ELF-1 (cell line): ENCODE data around the gene LRRC32.
"Not testable (repeated sequence)": the region's sequence is repeated elsewhere in the genome, so short reads cannot be mapped to it uniquely, and the experiment has no call there.

Source experiments
- DNase-seq: peaks from one replicate; pipeline ENCODE4 v3.0.0-alpha.2; 2016; ENCODE audit warnings: low read depth, low spot score

The LRRC32 gene

DNA sequence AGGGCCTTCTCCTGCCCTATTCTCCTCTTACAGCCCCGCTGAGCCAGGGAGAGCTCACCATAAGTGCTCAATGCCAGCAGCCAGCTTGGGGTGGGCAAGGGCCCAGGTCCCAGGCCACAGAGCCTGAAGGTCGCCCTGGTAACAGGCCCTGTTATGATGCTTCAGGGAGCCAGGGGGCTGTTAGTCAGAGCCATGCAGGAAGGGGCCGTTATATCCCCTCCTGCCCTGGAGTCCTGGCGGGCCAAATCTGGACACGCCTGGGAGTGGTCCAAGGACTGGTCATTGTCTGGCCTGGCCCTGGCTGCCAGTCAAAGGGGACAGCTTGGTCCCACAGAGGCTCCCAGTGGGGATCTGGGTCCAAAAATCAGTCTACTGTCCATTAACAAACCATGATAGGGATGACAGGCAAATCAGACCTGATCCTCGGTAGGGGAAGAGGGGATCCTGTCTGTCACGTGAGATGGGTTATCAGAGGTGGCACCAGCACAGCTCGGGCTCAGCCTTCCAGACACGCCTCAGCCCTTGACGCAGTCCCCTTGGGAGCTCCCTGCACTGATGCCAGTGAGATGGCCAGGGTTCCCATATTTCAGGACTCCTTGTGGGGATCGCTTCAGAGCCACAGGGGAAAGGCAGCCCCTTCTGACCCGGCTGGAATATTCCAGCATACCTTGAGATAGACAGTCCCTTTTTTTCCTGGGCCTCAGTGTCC lies 55.9 kb downstream of the LRRC32 start:
- peak; percentile 43 for DNase-seq

DNA sequence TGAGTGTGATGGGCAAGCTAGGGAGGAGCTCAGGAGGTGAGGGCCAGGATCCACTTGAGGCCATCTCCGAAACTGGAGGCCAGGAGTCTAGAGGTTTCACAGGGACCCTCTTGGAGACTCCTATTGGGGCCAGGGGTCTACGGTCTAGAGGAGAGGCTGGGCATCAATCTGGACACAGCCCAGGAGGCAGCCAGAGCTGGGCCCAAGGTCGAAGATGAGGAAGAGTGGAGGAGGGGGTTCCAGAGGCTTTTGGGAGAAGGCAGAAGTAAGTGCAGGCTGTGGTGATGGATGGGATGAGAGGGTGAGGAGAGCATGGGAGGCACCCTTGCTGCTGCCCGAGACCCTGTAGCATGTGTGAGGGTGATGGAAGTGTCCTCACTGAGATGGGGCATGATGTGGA lies 56.6 kb downstream of the LRRC32 start:
- no peak for DNase-seq

DNA sequence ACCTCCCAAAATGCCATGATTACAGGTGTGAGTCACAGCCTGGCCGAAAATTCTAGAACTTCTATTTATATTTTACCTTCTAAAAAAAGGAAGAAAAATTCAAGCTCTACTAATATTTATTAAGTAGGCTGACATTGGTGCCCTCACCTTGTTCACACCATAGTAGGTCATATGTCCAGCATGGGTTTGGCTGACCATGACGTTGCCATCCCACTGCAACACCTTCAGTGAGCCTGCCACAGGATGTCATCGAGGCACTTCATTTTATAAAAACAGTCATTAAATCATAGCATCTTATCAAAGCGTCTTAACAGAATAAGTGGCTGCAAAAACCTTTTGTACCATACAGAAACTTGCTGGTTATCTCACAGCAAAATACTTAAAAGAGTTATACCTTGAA lies 58.3 kb downstream of the LRRC32 start:
- DNase-seq, result no peak

DNA sequence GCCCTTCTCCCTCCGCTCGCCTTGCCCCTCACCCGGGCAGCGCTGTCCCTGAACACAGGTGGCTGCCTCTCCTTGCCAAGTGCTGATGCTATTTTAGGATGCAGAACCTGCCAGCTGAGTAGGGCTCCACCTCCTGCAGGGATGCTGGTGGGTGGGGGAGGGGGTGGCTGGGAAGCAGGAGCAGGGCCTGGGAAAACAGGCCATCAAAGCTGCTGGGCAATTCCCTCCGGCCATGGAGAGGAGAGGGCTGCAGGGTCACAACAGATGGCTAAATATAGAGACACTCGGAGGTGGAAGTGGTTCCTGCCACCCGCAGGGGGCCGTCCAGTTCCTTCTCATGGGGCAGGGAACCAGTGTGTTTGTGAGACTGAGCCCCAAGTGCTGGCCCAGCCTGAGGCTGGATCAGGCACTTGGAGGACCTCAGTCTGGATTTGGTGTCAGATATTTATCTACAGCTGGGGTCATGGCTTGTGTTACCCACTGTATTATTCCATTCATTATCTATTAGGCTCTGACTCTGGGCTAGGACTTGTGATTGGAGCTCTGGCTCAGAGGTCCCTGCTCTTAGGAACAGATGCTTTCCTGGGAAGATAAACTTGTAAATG lies 59.6 kb downstream of the LRRC32 start:
- DNase-seq, result peak; percentile 87

DNA sequence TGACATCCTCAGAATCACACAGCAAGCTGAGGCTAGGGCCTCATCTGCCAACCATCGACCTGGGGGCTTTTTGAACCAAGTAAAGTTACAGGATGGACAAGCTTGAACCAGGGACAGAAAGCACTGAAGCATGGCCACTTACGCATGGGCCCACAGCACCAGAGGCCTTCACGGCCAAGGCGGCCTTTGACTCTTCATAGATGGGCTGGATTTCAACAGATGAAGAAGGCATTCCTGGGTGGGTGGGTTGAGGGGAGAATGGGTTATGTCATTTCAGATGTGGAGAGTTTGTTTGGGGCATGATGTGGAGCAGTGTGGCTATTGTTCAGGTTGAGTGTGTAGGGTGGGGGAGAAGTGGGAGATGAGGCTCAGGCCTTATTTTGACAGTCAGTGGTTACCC lies 60.2 kb downstream of the LRRC32 start:
- no peak for DNase-seq

DNA sequence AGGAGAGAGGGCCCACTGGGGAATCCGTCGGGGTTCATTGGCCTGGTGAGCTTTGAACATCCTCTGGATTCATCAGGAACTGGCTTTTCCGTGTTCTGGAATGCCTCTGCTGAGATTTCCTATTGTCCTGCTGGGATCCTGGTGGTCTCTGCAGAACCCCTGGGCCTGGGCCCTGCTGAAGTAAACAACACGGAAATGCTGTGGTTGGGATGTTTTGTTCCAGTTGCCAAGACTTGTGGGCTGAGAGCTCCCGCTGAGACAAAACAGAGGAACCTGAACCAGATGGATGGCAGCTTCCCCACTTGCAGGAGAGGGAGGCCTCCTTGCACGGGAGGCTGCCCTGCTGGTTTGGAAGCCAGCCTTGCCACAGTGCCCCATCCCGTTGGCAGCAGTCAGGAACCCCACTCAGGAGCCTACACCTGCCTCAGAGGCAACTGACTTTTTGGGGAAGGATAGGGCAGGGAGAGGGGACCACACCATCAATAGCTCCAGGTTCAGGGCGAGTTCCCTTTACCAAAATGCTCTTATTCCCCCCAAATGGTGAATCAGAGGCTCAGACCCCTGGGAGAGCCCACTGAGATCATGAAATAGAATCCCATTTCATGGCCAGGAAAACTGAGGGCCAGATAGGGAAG lies 60.7 kb downstream of the LRRC32 start:
- peak; percentile 70 for DNase-seq

DNA sequence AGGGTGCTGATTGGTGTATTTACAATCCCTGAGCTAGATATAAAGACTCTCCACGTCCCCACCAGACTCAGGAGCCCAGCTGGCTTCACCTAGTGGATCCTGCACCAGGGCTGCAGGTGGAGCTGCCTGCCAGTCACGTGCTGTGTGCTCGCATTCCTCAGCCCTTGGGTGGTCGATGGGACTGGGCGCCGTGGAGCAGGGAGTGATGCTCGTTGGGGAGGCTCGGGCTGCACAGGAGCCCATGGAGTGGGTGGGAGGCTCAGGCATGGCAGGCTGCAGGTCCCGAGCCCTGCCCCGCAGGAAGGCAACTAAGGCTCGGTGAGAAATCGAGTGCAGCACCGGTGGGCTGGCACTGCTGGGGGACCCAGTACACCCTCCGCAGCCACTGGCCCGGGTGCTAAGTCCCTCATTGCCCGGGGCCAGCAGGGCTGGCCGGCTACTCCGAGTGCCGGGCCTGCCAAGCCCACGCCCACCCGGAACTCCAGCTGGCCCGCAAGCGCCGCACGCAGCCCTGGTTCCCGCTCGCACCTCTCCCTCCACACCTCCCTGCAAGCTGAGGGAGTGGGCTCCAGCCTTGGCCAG lies 61.6 kb downstream of the LRRC32 start:
- not testable (repeated sequence) for DNase-seq

DNA sequence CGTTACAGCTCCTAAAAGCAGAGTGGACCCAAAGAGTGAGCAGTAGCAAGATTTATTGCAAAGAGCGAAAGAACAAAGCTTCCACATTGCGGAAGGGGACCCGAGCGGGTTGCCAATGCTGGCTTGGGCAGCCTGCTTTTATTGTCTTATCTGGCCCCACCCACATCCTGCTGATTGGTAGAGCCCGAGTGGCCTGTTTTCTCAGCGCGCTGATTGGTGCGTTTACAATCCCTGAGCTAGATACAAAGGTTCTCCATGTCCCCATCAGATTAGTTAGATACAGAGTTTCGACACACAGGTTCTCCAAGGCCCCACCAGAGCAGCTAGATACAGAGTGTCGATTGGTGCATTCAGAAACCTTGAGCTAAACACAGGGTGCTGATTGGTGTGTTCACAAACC lies 62.3 kb downstream of the LRRC32 start:
- DNase-seq, result not testable (repeated sequence)
